ENCODE data around the gene CGNL1.

The CGNL1 gene

DNA sequence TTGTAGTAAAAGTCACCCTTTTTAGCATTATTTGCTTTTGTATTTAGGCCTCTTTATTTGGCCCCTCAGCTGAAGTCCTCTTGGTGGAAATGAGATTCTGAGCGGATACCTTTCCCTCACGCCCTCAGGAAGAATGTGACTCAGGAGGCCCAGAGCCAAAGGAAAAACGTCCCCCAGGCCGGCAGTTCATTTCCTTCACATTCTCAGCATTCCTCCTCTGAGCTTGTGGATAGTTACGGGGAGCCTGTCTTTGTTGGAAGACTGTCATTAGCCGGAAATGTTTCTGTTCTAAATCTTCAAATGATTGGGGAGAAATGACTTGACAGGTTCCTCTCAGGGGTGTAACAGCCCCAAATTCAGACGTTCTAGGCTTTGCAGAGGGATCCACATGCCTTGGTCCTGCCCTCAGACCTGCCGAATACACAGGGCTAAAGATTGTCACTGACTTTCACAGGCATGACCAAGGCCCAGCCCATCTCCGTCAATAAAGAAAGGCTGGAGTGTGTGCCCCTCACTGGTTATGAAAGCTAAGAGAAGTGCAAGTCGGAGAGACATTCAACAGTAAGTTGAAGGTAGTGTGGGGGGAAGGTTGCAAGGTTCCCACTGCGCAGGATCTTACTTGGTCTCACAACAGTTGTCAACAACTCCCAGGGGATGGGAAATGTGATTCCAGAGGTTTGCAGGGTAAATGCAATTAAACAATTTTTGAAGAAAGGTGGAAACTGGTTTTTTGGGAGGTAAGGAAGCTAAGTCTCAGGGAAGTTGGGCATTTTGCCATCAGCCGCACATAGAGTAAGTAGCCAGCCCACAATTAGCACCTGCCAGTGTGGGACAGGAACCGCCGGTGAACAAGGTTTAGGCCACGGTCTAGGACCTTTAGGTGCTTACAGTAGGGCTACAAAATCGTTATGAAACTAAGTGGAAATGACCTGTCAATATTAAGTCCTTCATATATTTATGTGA is 175.7 kb downstream of the CGNL1 start:
- DNase-seq (ENCODE audit: low spot score) = peak; percentile 91

DNA sequence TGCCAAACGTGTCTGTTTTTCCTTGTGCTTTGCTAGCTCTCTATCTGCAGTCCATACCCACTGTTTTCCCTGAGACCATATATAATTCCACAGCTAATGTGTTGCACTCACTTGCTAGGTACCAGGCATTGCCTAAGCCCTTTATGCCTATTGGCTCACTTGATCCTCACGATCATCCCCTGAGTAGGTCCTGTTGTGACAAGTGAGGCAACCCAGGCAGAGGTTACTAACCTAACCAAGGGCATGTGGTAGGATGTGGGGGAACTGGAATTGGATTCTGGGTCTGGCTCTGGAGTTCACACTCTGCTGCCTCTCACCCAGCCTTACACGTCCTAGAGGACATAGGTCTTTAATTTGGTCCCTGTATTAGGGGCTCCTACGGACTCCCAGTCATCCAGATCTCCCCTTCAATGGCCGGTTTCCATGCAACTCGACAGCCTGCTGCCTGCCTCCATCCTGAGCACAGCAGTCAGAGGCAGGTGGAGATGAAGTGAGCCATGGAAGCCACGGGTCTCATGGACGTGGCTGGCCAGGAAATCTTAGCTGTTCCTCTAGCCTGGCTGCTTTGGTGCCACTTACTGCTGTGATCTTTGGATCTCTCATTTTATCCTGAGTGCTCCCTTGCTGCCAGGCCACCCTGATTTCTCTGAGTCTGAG is 176.5 kb downstream of the CGNL1 start:
- DNase-seq (ENCODE audit: low spot score) = no peak

DNA sequence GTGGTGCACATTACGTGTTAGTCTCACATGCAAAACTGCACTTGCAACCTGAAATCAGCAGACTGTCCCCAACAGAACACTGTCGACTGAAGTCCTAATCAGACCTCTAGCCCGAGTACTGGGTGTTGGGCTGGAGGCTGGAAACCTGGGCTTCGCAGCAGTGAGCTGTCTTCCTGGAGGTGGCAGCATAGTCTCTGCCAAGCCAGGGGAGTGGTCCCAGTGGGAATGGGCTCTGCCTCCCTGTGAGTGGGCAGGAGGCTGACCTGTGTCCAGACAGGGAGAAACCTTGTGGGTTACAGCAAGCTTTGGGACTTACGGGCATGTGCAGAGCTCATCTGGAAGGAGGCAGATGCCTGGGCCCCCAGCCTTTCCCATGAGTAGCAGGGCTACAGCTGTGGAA is 177.2 kb downstream of the CGNL1 start:
- no peak for DNase-seq (ENCODE audit: low spot score)

DNA sequence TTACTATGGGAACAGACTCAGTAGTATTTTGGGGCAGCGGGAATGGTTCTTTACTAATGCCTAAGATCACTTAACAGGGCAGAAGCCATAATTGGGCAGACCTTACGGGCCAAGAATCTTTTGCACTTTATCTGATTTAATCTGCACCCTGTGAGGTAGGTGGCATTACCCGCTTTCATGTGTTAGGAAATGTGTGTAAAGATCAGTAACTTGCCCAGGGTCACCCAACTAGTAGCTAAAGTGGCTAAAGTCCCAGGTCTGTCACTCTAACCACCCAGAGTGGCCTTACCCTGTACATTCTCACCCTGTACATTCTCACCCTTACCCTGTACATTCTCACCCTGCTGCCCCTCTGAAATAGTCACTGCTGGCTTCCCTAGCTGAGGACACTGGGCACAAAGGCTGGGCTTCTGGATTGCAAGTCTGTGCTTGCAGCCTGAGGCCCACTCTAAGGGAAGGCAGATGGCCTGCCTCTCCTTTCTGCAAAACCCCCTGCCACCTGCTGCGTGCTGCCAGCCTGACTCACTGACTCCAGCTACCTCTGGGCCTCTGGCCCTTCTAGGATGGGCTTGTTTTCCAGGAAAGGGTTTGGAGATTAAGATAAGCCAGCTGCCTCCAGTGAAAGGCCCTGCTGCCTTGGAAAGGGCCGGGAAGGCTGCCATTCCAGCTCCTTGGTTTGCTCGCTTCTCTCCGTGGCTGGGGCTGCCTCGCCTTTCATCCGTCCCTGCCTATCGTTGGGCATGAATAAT is 177.9 kb downstream of the CGNL1 start:
- DNase-seq (ENCODE audit: low spot score) = no peak

DNA sequence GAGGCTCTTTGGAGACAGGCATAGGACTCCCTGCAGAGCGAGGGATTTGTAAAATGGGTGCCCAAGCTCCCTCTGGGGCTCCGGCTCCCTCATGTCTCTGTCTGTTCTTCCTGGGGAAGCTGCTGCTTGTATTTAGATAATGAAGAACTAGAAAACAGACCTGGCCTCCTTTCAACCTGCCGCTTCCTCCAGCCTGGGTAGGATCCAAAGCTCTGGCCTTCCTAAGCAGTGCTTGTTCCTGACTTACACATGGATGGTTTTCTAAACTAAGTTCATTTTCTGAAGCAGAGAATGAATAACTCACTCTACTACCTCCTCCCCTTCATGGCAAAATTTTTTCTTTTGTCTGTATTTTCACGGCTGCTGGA is 178.5 kb downstream of the CGNL1 start:
- no peak for DNase-seq (ENCODE audit: low spot score)

DNA sequence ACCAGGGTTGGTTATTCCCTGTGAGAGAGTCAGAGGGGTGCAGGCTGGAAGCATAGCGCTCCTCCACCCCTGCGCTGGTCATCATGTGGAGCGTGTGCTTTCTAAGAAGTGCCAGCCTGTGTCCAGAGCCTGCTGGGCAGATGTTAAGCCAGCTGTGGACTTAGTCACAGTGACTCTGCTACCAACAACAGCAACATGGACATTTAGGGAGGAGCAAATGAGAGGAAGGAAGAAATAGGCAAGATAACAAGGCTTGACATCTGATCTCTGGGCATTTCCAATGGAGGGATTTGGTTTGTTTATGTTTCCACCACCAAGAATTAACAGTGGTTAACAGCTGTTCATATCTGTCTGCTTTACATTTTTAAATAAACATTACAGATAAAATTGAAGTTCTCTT is 179.0 kb downstream of the CGNL1 start:
- DNase-seq (ENCODE audit: low spot score) = no peak

DNA sequence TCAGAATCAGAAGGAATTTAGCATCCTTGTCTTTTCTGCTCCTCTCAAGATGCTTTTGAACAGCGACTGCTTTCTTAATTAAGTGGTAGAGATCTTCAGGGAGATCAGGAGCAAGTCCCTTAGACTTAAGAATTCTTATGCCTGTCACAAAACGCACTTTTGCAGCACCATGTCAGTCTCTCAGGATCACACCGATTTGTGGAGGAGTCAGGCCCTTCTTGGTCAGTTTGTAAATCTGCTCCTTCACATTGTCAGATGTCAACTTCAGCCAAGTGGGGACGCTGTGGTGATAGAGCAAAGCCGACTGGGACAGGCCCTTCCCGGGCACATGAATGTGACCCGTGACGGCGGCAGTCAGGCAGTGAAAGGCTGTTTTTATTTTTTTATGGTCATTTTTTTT is 179.7 kb downstream of the CGNL1 start:
- no peak for DNase-seq (ENCODE audit: low spot score)

DNA sequence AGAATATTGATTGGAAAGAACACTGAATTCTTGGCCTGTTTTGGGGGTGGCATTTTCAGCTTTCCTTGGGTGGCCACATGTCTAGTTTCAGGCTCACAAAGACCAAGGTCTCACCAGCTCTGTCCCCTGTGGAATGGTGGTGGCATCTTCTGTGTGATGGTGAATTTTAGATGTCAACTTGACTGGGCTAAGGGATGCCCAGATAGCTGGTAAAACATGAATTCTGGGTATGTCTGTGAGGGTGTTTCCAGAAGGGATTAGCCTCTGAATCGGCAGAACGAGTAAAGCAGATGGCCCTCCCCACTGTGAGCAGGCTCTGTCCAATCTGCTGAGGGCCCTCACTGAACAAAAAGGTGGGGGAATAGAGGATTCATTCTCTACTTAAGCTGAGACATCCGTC is 181.0 kb downstream of the CGNL1 start:
- DNase-seq (ENCODE audit: low spot score) = no peak

DNA sequence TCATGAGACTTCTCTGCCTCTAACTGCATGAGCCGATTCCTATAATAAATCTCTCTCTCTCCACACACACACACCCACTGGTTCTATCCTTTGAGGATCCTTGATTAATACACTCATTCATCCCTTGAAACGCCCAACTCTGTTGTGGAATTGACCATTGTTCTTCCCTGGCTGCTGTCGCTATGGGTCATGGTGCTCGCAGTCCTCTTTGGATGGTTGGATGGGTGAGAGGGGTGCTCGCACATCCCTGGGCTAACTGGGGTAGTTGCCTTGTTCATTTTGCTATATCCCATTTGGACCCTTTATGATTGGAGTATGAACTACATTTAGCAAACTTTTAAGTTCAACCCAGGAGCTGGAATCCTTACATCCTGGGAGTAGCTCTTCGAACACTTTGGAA is 181.5 kb downstream of the CGNL1 start:
- DNase-seq (ENCODE audit: low spot score) = no peak

DNA sequence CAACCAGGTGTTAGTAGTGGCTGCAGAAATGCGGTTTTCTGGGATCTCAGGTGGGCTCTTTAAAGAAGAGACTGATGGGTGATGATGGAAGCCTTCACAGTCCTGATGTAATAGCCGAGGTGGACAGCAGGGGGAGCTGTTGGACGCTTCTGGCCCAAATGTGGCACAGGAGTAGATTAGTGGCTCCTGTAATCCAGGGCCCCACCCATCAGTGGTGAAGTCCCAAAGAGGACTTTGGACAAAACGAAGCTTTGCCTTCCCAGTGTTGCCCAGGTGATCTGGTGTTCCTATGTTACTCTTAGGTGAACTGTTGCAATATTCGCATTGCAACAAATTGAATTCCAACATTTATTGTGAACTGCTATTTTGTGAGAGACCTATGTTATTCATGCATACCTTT is 183.6 kb downstream of the CGNL1 start:
- DNase-seq (ENCODE audit: low spot score) = peak; percentile 74

DNA sequence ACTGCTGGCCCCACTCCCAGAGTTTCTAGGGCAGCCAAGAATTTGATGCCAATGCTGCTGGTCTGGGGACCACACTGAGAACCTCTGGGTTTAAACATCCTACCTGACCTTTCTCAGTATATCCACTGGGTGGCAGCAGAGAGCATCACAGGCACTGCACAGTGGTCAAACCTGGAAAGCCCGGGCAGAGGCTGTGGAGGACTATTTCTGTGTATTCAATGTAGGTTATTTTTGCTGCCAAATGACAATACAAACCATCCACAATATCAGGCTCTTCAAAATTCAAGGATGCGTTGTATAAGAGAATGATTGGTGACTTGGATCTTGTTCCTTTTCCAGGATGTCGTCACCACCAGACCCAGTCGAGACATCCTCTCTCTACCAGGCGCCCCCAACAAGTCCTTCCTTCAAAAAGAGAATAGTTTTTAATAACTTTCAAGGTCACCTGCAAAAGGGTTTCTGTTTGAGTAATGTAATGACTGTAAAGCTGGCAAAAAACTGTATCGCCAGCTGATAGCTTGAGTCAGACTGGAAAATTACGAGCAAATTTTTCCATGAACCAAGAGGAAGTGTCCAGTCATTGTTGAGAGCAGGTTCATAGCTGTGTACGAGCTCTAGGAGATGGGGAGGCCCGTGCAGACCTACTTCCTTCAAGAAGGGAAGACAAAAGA is 184.9 kb downstream of the CGNL1 start:
- DNase-seq (ENCODE audit: low spot score) = peak; percentile 82

DNA sequence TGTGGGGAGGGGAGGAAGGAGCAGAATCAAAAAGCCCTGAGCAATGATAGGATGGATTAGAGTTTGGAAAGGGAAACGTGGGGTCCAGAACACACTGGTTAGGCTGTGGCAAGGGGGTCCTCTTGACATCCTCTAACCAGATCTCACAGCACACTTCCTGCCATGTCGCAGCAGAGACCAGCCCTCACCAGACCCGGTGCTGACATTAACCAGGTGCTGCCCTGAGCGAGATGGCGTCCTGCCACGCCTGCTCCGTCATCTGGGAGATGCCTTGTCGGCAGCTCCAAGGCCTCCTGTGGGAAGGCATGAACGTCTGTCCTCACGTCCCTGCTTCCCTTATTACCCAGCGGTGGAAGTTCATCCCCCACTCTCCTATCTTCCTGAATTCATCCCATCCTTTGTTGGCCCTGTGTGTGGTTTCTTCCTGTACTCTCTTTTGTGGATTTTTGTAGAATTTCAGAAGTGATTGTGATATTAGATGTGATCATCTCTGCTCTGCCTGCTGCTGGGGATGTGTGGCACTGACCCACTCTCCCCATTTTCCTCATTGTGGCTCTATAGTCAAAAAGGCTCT is 186.0 kb downstream of the CGNL1 start:
- DNase-seq (ENCODE audit: low spot score) = no peak

DNA sequence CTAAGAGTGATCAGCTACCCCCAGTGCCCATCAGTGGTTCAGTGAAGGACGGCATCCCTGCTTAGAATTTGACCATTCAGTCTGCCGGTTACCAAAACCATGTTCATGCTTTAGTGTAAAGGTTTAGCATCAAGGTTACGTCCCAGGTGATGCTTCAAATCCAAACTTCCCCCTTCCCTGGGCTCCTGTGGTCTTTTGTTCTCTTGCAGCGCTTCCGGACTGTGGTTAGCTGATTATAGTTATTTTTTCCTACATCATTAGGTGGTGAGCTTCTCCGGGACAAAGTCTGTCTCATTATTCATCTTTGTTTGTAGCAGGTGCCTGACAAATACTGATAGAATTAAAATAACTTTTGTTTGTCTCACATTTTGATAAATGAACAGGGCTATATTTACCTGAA is 187.1 kb downstream of the CGNL1 start:
- DNase-seq (ENCODE audit: low spot score) = no peak

DNA sequence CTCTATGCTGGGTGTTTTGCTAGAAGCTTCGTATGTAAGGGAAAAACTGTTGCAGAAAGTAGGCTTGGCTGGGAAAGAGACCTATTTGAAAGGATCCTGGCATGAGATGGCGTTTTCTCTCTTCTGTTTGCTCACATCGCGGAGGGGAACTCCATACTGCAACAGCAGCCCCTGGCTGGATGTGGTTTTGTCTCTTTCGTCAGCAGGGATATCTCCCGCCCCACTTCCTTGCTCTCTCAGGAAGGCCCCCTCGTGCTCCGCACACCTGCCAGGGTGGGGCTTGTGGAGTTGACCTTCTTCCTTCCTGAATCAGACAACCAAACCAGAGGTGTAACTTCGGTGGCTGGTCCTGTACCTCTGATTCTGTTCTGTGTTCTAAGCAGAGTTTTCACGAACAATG is 189.0 kb downstream of the CGNL1 start:
- no peak for DNase-seq (ENCODE audit: low spot score)

DNA sequence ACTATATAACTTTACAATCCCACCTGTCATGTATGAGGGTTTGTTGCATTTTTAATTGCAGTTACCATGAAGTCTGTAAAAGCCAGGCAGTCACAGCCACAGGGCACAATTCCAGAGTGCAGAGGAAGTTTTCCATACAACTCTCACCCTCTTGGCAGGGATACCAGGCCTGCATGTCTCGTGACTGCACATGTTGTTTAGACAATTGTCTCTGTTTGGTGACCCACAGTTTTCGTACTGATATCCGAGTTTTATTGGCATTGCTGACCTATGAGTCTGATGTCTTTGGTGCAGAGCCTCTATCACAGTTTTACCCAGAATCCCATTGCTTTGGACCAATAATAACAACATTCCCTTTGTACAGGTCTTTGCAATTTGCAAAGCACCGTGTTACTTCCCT is 190.5 kb downstream of the CGNL1 start:
- DNase-seq (ENCODE audit: low spot score) = no peak

DNA sequence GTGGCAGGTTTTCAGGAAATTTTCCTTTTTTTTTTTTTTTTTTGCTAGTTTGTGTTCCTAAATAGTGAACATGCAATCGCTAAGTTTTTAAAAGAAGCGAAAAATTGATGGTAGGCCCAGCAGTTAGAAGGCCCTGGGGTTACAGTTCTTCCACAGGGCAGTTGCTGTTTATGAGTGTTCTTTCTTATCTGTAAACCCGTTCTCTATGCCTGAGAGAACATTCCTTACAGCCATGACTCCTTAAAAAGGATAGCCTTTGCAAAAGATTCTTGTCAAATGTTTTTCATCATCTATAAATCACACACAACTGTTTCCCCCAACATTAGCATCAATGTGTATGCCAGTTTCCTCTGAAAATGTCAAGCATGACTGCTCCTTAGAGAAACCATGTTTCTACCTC is 191.6 kb downstream of the CGNL1 start:
- no peak for DNase-seq (ENCODE audit: low spot score)

DNA sequence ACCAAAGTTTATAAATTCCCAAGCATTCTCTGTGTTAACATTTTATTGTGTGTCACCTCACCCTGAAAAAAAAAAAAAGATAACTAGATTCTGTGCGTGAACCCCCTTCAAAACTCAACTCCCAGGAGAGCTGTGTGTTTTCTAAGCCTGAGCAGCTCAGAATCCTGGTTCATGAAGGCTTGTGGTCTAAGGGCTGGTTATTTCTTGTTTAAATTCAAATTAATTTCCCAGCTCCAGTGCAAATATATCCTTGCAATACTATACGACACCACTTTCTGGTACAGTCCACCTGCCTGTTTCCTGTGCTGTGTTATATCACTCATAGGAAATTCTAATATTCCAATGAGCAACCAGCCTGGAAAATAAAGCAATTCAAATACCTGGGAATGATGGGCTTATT is 192.0 kb downstream of the CGNL1 start:
- DNase-seq (ENCODE audit: low spot score) = no peak

DNA sequence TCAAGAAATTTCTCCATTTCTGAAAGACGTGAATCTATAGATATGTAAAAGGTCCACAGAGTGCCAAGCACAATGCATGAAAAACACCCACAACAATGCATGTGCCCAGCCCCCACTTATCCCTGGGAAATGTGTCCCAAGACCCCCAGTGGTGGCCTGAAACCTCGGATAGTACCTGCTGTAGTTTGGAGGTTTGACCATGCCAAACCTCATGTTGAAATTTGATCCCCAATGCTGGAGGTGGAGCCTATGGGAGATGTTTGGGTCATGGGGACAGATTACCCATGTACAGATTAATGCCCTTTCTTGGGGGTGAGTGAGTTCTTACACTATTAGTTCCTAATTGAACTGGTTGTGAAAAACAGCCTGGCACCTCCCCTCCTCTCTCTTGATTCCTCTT is 194.0 kb downstream of the CGNL1 start:
- DNase-seq (ENCODE audit: low spot score) = no peak

DNA sequence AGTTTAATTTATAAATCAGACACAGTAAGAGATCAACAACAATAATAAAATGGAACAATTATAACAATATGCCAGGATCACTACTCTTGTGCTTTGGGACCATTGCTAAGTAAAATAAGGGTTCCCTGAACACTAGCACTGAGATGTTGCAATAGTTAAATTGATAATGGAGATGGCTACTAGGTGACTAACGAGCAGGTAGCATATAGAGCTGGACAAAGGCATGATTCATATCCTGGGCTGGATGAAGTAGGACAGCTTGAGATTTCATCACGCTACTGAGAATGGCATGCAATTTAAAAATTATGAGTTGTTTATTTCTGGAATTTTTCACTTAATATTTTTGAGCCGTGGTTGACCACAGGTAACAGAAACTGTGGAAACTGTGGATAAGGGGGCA is 194.7 kb downstream of the CGNL1 start:
- peak; percentile 33 for DNase-seq (ENCODE audit: low spot score)

DNA sequence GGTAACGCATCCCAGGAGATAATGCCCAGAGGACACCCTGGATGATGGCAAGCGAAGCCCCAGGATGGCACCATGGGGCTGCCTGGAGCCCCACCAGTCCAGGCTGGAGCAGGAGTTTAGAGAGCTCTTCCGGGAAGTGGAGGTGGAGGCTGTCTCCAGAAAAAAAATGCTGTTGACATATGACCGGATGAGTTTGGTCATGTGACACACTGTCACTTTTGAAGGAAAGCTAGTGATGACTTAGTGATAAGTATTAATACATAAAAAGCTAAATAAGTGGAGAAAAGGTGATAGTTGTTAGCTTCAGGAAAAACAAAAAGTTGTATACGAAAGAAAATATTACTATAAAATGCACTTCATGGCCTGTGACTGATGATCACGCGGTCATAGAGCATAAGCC is 195.4 kb downstream of the CGNL1 start:
- no peak for DNase-seq (ENCODE audit: low spot score)

DNA sequence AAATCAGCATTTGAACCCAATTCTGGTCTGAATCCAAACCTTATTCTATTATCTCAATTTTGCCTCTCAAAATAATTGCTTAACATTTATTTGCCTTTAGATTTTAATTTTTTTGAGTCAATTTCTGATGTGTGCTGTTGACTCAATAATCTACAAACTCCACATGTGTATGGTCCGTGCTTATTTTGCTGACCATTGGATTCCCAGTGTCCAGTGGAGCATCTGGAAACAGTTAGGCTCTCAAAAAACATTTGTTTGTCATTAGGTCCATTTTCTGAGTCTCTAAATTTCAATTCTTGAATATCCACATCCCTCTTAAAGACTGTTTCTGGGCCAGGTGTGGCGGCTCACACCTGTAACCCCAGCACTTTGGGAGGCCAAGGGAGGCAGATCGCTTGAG is 196.2 kb downstream of the CGNL1 start:
- peak; percentile 52 for DNase-seq (ENCODE audit: low spot score)

DNA sequence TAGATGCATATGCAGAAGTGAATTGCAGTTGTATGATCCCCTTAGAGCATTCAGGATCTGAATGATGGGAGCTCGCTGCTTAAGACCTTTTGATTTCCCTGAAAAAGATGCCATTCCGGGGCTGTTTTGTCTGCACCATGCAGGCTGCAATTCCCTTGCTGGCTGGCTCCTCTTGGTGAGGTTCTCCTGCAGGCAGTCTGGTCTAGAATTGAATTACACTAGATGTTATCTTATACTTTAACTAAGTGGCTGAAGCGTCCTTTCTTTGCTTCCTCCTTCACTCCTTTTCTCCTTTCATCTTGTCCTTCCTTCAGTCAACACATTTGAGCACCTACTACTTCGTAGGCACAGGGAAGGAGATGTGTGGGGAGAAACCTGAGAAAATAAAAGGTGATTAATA is 196.8 kb downstream of the CGNL1 start:
- DNase-seq (ENCODE audit: low spot score) = no peak
